Neural cell (in vitro differentiated cells): ENCODE measurements around the gene NLRC5. TPM values are rescaled to one million over a fixed set of nuclear protein-coding genes. Genes with fewer than 3 reads are reported as not detected.

ENCODE experiments used
- H2AFZ ChIP-seq: fragments of 200-600, 300-800 bp; sonication (generic), shearing (Covaris generic); 2 replicates; pipeline ENCODE4 v1.6.0; 2014; ENCODE audit warnings: low read depth, mild to moderate bottlenecking, antibody characterized with exemption, low read length, moderate library complexity
- H3F3A ChIP-seq: fragments of 200-600 bp; shearing (Covaris generic); 2 replicates; pipeline ENCODE4 v1.6.1; 2016; ENCODE audit warnings: mild to moderate bottlenecking, moderate library complexity, mixed read lengths, antibody characterized with exemption, low read length; ENCODE audit not compliant: insufficient read depth, poor library complexity, severe bottlenecking
- H3K27ac ChIP-seq: fragments of 200-600, 300-800 bp; sonication (generic), shearing (Covaris generic); 2 replicates; pipeline ENCODE4 v1.5.1; 2014; ENCODE audit warnings: mild to moderate bottlenecking, low read length, moderate library complexity
- H3K27me3 ChIP-seq: fragments of 300-800, 200-600 bp; sonication (generic), shearing (Covaris generic); 2 replicates; pipeline ENCODE4 v1.6.0; 2014; ENCODE audit warnings: mild to moderate bottlenecking, low read depth, low read length, moderate library complexity; ENCODE audit not compliant: insufficient read depth
- H3K36me3 ChIP-seq: fragments of 300-800, 200-600 bp; sonication (generic), shearing (Covaris generic); 2 replicates; pipeline ENCODE4 v1.5.1; 2014; ENCODE audit warnings: mild to moderate bottlenecking, antibody characterized with exemption, low read length, moderate library complexity; ENCODE audit not compliant: insufficient read depth
- H3K4me2 ChIP-seq: fragments of 300-800, 200-600 bp; sonication (generic), shearing (Covaris generic); 2 replicates; pipeline ENCODE4 v1.6.0; 2014; ENCODE audit warnings: mild to moderate bottlenecking, low read length
- H3K4me3 ChIP-seq: fragments of 300-800, 200-600 bp; sonication (generic), shearing (Covaris generic); 2 replicates; pipeline ENCODE4 v1.5.1; 2014; ENCODE audit warnings: mild to moderate bottlenecking, low read length, moderate library complexity
- H3K79me2 ChIP-seq: fragments of 200-600 bp; shearing (Covaris generic); replicated peaks from 2 replicates; pipeline ENCODE4 v1.6.0; 2014; ENCODE audit warnings: mild to moderate bottlenecking, low read length, moderate library complexity; ENCODE audit not compliant: insufficient read depth
- H3K9ac ChIP-seq: fragments of 300-800, 200-600 bp; sonication (generic), shearing (Covaris generic); 2 replicates; pipeline ENCODE4 v1.6.1; 2016; ENCODE audit warnings: mild to moderate bottlenecking, low read length, mixed read lengths
- H3K9me2 ChIP-seq: fragments of 200-600 bp; shearing (Covaris generic); 2 replicates; pipeline ENCODE4 v1.6.1; 2016; ENCODE audit warnings: mild to moderate bottlenecking, low read length, mixed read lengths; ENCODE audit not compliant: insufficient read depth
- H3K9me3 ChIP-seq: fragments of 200-600, 300-800 bp; sonication (generic), shearing (Covaris generic); 2 replicates; pipeline ENCODE4 v1.6.1; 2016; ENCODE audit warnings: mild to moderate bottlenecking, mixed run types, low read length, moderate library complexity, mixed read lengths
- H4K20me1 ChIP-seq: fragments of 200-600 bp; shearing (Covaris generic); 2 replicates; pipeline ENCODE4 v1.6.1; 2016; ENCODE audit warnings: mild to moderate bottlenecking, mixed run types; ENCODE audit not compliant: insufficient read depth
- EP300 ChIP-seq: fragments of 450-650 bp; conservative IDR thresholded peaks from 2 replicates; pipeline ENCODE4 v1.6.1; 2014; ENCODE audit warnings: antibody characterized with exemption, mild to moderate bottlenecking, moderate library complexity; ENCODE audit not compliant: poor library complexity, severe bottlenecking
- EZH2 ChIP-seq: fragments of 200-600, 300-800 bp; shearing (Covaris generic), sonication (generic); IDR thresholded peaks from 2 replicates; pipeline ENCODE4 v1.6.1; 2014; ENCODE audit warnings: antibody characterized with exemption, low read length, borderline replicate concordance, mild to moderate bottlenecking; ENCODE audit not compliant: insufficient read depth, poor library complexity, severe bottlenecking
- MXI1 ChIP-seq: fragments of 450-650 bp; conservative IDR thresholded peaks from 2 replicates; pipeline ENCODE4 v1.6.1; 2014; ENCODE audit warnings: antibody characterized with exemption, mild to moderate bottlenecking; ENCODE audit not compliant: poor library complexity, severe bottlenecking
- POLR2AphosphoS5 ChIP-seq: IDR thresholded peaks from 2 replicates; pipeline ENCODE4 v1.6.1; 2012
- RAD21 ChIP-seq: fragments of 450-650 bp; conservative IDR thresholded peaks from 2 replicates; pipeline ENCODE4 v1.6.1; 2014; ENCODE audit warnings: antibody characterized with exemption, mild to moderate bottlenecking, moderate library complexity
- SMC3 ChIP-seq: fragments of 450-650 bp; conservative IDR thresholded peaks from 2 replicates; pipeline ENCODE4 v1.6.1; 2014; ENCODE audit warnings: antibody characterized with exemption, mild to moderate bottlenecking, moderate library complexity; ENCODE audit not compliant: poor library complexity
- TAF1 ChIP-seq: IDR thresholded peaks from 2 replicates; pipeline ENCODE4 v1.6.1; 2012; ENCODE audit warnings: low read depth
- polyA plus RNA-seq: library from polyadenylated mRNA; depleted of rRNA; stranded (reverse); fragments of >200 nt; gene quantifications from 2 replicates; pipeline ENCODE4 v1.2.3, GENCODE V29; 2014
- TF ChIP-seq, protein P1 (sequence below): IDR thresholded peaks from 2 replicates; pipeline ENCODE4 v1.6.1; 2012; ENCODE audit warnings: borderline replicate concordance
- TF ChIP-seq, protein P2 (sequence below): fragments of 450-650 bp; IDR thresholded peaks from 2 replicates; pipeline ENCODE4 v1.5.1; 2014; ENCODE audit warnings: antibody characterized with exemption, mild to moderate bottlenecking, moderate library complexity; ENCODE audit not compliant: poor library complexity, severe bottlenecking

NLRC5 gene
- polyA plus RNA-seq, 1 donor from 2014 or later = not detected

DNA sequence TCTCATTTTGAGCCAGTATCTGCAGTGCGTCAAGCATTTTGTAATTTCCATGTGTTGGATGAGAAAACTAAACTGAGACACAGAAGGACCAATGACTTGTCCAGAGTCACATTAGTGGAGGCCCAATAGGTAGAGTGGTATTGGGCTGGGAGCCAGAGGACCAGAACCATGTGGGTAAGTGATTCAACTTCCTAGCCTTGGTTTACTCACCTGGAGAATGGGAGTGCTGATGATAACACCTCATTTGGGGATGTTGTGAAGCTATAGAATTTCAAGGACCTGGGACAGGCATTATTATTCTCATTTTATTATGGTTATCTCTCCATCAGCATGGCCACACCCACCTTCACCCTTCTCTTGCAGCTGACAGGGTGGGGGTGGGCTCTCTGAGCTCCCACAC is 111.1 kb downstream of the NLRC5 start:
- Histone ChIP-seq H4K20me1 (no peaks in the 10 kb centered on the region), H3K27ac (no peak overlapping the region), H2AFZ (no peak overlapping the region), H3K9me3 (no peaks in the 10 kb centered on the region), H3K4me3 (no peak overlapping the region), H3K27me3 (no peaks in the 10 kb centered on the region), H3K79me2 (no peaks in the 10 kb centered on the region), H3K9ac (no peak overlapping the region), H3F3A (no peaks in the 10 kb centered on the region), H3K4me2 (no peak overlapping the region), H3K36me3 (no peaks in the 10 kb centered on the region), H3K9me2 (no peaks in the 10 kb centered on the region)
- TF ChIP-seq, protein P1, sequence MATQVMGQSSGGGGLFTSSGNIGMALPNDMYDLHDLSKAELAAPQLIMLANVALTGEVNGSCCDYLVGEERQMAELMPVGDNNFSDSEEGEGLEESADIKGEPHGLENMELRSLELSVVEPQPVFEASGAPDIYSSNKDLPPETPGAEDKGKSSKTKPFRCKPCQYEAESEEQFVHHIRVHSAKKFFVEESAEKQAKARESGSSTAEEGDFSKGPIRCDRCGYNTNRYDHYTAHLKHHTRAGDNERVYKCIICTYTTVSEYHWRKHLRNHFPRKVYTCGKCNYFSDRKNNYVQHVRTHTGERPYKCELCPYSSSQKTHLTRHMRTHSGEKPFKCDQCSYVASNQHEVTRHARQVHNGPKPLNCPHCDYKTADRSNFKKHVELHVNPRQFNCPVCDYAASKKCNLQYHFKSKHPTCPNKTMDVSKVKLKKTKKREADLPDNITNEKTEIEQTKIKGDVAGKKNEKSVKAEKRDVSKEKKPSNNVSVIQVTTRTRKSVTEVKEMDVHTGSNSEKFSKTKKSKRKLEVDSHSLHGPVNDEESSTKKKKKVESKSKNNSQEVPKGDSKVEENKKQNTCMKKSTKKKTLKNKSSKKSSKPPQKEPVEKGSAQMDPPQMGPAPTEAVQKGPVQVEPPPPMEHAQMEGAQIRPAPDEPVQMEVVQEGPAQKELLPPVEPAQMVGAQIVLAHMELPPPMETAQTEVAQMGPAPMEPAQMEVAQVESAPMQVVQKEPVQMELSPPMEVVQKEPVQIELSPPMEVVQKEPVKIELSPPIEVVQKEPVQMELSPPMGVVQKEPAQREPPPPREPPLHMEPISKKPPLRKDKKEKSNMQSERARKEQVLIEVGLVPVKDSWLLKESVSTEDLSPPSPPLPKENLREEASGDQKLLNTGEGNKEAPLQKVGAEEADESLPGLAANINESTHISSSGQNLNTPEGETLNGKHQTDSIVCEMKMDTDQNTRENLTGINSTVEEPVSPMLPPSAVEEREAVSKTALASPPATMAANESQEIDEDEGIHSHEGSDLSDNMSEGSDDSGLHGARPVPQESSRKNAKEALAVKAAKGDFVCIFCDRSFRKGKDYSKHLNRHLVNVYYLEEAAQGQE = no peak
- TF ChIP-seq EZH2 (no peak), TAF1 (no peak), EP300 (no peak), MXI1 (no peak), POLR2AphosphoS5 (no peak), RAD21 (no peak), SMC3 (no peak)
- TF ChIP-seq, protein P2, sequence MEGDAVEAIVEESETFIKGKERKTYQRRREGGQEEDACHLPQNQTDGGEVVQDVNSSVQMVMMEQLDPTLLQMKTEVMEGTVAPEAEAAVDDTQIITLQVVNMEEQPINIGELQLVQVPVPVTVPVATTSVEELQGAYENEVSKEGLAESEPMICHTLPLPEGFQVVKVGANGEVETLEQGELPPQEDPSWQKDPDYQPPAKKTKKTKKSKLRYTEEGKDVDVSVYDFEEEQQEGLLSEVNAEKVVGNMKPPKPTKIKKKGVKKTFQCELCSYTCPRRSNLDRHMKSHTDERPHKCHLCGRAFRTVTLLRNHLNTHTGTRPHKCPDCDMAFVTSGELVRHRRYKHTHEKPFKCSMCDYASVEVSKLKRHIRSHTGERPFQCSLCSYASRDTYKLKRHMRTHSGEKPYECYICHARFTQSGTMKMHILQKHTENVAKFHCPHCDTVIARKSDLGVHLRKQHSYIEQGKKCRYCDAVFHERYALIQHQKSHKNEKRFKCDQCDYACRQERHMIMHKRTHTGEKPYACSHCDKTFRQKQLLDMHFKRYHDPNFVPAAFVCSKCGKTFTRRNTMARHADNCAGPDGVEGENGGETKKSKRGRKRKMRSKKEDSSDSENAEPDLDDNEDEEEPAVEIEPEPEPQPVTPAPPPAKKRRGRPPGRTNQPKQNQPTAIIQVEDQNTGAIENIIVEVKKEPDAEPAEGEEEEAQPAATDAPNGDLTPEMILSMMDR = no peak

DNA sequence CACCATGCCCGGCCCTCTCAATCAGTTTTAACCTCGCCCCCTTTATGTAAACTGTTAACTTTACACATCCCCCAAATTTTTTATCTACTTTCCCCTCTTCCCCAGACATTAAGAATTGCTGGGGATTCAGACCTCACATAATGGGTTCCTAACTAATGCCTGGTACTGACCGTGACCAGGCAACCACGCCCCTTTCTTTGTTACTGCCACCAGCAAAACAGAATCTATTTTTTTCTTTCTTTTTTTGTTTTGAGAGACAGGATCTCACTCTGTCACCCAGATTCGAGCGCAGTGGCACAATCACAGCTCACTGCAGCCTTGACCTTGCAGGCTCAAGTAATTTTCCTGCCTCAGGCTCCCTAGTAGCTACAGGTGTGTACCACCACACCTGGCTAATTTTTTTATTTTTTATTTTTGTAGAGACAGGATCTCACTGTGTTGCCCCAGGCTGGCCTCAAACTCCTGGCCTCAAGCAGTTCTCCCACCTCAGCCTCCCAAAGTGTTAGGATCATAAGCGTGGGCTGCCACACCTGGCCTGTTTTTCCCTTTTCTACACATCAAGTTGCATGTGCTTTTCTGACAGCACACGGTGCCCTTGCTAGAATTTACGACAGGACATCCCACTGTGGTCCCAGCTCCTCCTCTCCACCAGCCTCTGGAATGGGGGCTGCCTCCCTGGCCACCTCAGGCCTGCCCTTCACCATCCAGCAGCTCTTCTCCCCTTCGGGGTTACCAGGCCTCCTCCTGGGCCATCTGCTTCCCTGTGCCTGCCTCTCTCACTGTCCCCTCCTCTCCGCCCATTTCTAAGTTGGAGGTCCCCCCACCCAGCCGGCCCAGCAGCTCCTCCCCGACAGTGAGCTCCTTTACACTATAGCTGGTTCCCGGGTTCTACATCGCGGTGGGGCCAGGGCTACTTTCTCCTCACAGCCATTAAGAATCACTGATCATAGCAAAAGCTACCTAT is 113.8 kb downstream of the NLRC5 start:
- H3K9me3 ChIP-seq = no peaks in the 10 kb centered on the region
- H2AFZ ChIP-seq = no peak overlapping the region
- H3K4me3 ChIP-seq = no peak overlapping the region
- no peak overlapping the region for H3K9ac ChIP-seq
- no peaks in the 10 kb centered on the region for H3K27me3 ChIP-seq
- H3K79me2 ChIP-seq = no peaks in the 10 kb centered on the region
- no peaks in the 10 kb centered on the region for H3F3A ChIP-seq
- H4K20me1 ChIP-seq = no peaks in the 10 kb centered on the region
- H3K27ac ChIP-seq = no peak overlapping the region
- H3K36me3 ChIP-seq = no peaks in the 10 kb centered on the region
- TF ChIP-seq TAF1 (no peak), POLR2AphosphoS5 (no peak), SMC3 (no peak), MXI1 (no peak), EP300 (no peak), EZH2 (no peak), RAD21 (no peak)
- TF ChIP-seq, protein P2 = no peak
- TF ChIP-seq, protein P1 = no peak
- no peak overlapping the region for H3K4me2 ChIP-seq
- H3K9me2 ChIP-seq = no peaks in the 10 kb centered on the region
